Measurements from ENCODE around the gene SLC35F1. TPM values are rescaled to one million over a fixed set of nuclear protein-coding genes. Genes with fewer than 3 reads are reported as not detected.
A peak's percentile ranks its signal among the peaks of the same experiment; 100 is the strongest.

The SLC35F1 gene
- total RNA-seq, 6 donors from 2014 or later = 0.11 to 0.15 (median 0.13) TPM; not detected in 3

DNA sequence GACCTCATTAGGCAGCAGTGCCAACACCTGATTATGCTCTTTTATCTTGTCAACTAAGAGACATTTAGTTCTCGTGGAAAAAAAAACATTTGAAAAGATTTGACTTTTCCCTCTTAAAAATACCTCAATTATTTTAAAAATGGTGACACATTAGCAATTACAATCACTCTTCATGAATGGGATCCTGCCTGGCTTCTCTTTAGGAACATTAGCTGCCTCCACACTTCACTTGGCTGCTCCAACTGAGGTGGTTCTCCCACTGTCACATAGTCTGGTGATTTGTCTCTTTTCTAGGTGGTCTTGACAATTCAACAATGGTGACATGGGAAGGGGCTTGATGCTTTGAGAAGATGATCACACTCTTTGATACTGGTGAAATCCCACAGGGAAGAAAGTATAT lies 26.2 kb upstream of the SLC35F1 start:
- 52% methylated on average over 1 of the region's 1 CpG for WGBS, 2 donors

DNA sequence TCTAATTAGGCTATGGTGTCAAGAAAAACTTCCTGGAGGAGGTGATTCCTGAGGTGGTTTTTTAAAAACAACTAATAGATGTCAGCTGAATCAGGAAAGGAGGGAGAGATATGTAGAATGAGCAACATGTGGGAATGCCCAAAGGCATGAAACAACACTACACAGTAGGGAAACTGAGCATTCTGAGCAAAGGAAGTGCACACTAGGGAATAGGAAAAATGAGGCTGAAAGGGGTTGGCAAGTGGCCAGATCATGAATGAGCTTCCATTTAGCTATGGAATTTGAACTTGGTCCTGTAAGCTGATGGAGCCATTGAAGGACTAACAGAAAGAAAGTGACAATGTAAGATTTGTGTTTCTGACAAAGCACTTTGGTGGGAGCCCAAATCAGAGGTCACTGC lies 16.9 kb upstream of the SLC35F1 start:
- TF ChIP-seq POLR2AphosphoS5 (IDR thresholded peaks at IDR 0.05) (no peak), POLR2A (IDR thresholded peaks at IDR 0.05) (no peak), EP300 (IDR thresholded peaks at IDR 0.05) (no peak)
- TF ChIP-seq, protein P1, sequence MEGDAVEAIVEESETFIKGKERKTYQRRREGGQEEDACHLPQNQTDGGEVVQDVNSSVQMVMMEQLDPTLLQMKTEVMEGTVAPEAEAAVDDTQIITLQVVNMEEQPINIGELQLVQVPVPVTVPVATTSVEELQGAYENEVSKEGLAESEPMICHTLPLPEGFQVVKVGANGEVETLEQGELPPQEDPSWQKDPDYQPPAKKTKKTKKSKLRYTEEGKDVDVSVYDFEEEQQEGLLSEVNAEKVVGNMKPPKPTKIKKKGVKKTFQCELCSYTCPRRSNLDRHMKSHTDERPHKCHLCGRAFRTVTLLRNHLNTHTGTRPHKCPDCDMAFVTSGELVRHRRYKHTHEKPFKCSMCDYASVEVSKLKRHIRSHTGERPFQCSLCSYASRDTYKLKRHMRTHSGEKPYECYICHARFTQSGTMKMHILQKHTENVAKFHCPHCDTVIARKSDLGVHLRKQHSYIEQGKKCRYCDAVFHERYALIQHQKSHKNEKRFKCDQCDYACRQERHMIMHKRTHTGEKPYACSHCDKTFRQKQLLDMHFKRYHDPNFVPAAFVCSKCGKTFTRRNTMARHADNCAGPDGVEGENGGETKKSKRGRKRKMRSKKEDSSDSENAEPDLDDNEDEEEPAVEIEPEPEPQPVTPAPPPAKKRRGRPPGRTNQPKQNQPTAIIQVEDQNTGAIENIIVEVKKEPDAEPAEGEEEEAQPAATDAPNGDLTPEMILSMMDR (IDR thresholded peaks at IDR 0.05) = no peak
- no peaks in the 10 kb centered on the region for H3K27me3 ChIP-seq
- DNase-seq (no peak), ATAC-seq (ENCODE audit: low FRiP score in 2 of 2) (no peak)
- H3K36me3 ChIP-seq = no peaks in the 10 kb centered on the region
- no peaks in the 10 kb centered on the region for H3K9me3 ChIP-seq
- H3K4me1 ChIP-seq = no peaks in the 10 kb centered on the region
- no peak overlapping the region for H3K4me3 ChIP-seq
- no peak overlapping the region for H3K27ac ChIP-seq

More for the DNA sequence above, 26.2 kb upstream of the SLC35F1 start:
- Histone ChIP-seq H3K27me3 (no peaks in the 10 kb centered on the region), H3K9me3 (no peaks in the 10 kb centered on the region), H3K4me3 (no peak overlapping the region), H3K27ac (no peak overlapping the region), H3K4me1 (no peaks in the 10 kb centered on the region), H3K36me3 (no peaks in the 10 kb centered on the region)
- DNase-seq (no peak), ATAC-seq (ENCODE audit: low FRiP score in 2 of 2) (no peak)
- TF ChIP-seq POLR2AphosphoS5 (IDR thresholded peaks at IDR 0.05) (no peak), POLR2A (IDR thresholded peaks at IDR 0.05) (no peak), EP300 (IDR thresholded peaks at IDR 0.05) (no peak)
- TF ChIP-seq, protein P1 (IDR thresholded peaks at IDR 0.05) = no peak

DNA sequence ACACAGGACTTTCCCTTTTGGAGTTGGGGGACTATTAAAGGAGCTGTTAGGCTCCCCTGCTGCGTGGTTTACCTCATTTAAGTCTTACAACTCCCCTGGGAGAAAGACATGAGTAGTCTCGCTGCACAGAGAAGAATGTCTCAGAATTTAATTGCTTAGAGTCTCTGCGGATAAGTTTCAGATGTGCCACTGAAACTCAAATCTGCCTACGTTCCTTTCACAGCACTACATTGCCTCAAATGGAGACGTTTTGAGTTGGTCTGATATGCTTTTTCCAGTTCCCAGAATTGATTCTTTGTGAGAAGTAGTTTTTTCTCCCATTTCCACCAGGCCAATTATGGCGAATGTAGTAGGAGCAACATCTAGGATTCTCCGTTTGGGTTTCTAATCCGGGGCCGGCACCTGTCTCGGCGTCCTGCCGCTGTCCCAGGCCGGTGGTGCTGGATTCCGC lies 532 bp upstream of the SLC35F1 start:
- Histone ChIP-seq H3K4me1 (peaks cover 10 to 24% (median 16%) of the 10 kb centered on the region in 4 donors), H3K4me3 (peak overlapping the region in 3 of 4 donors; percentile 50 to 71 (median 63)), H3K27ac (no peak overlapping the region), H3K9me3 (no peaks in the 10 kb centered on the region), H3K36me3 (no peaks in the 10 kb centered on the region), H3K27me3 (peaks cover 0 to 30% (median 8%) of the 10 kb centered on the region in 4 donors)
- ATAC-seq (ENCODE audit: low FRiP score in 2 of 2) (peak in 1 of 2 donors; percentile 42), DNase-seq (peak in 1 of 2 donors; percentile 87)
- 15 to 19% methylated on average over 9 to 14 of the region's 14 CpGs for WGBS, 2 donors
- TF ChIP-seq POLR2AphosphoS5 (IDR thresholded peaks at IDR 0.05) = no peak

DNA sequence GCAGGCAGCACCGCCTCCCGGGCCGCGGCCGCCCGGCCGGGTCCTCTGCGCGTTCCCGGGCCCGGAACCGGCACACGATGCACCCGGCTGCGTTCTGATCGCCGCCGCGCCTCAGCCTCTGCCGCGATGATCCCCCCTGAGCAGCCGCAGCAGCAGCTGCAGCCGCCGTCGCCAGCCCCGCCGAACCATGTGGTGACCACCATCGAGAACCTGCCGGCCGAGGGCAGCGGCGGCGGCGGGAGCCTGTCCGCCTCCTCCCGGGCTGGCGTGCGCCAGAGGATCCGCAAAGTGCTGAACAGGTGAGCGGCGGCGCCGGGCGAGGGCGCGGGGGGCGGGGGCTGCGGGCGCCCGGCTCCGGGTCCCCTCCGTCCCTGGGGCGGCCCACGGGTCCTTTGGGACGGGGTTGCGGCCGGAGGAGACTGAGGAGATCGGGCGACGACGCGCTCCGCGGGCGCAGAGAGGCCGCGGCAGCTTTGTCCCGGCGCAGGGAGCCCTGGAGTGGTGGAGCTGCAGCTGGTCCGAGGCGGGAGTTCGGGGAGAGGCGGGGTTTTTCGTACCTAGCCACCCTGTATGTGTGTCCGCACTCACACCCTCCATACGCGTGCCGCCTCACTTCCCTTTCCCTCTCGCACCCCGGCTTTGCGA lies 659 bp downstream of the SLC35F1 start:
- Histone ChIP-seq H3K36me3 (no peaks in the 10 kb centered on the region), H3K4me3 (peak overlapping the region; percentile 27 to 71 (median 56)), H3K9me3 (no peaks in the 10 kb centered on the region), H3K4me1 (peaks cover 10 to 24% (median 16%) of the 10 kb centered on the region in 4 donors), H3K27me3 (peaks cover 0 to 30% (median 8%) of the 10 kb centered on the region in 4 donors), H3K27ac (no peak overlapping the region)
- ATAC-seq (ENCODE audit: low FRiP score in 2 of 2) (peak in 1 of 2 donors; percentile 40), DNase-seq (peak in 1 of 2 donors; percentile 83)
- no peak for TF ChIP-seq POLR2A (IDR thresholded peaks at IDR 0.05)
- TF ChIP-seq, protein P1 (IDR thresholded peaks at IDR 0.05) = no peak
- no peak for TF ChIP-seq EP300 (IDR thresholded peaks at IDR 0.05)
- TF ChIP-seq POLR2AphosphoS5 (IDR thresholded peaks at IDR 0.05) = no peak
- WGBS, 2 donors = 1% methylated on average over 17 of the region's 81 CpGs; no CpG with 5 or more reads in 1 of the 2 donors

DNA sequence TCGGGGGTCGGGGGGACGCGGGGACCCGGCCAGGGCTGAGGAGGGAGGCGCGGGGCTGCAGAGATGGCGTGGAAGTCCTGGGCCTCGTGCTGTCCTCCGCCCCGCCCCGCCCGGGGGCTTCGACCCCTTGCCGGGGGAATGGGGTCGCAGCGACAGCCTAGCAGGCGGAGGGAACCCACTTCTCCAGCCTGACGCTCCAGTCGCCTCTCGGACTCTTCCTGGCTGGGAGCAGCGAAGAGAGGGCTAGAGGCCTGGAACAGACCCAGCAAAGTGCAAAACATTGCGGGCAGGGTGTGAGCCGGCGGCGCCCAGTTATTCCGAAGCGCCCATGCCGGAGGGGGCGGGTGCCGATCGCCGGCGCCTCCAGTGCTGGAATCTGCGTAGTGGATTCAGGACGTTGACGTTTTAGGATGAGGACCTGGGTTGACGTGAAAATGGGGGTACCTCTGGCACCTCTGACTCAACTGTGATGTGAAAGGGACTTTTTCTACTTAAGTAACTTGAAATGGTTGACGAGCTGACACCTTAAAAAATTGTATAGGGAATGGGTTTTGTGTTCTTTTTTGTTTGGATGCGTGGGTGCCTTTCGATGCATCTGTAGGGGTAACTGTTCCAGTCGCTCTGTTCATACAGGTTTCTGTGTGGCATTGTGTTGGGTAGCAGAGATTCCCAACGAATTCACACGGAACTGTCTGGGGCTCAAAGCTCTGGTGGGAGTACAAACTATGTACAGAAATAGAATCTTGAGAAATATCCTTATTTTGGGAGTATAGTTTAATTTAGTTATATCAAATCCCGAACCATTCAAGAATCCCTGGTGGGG lies 1.4 kb downstream of the SLC35F1 start:
- peaks cover 10 to 24% (median 16%) of the 10 kb centered on the region in 4 donors for H3K4me1 ChIP-seq
- H3K9me3 ChIP-seq = no peaks in the 10 kb centered on the region
- no peak overlapping the region for H3K27ac ChIP-seq
- 16 to 19% methylated on average over 15 to 29 of the region's 45 CpGs for WGBS, 2 donors
- H3K27me3 ChIP-seq = peaks cover 0 to 30% (median 8%) of the 10 kb centered on the region in 4 donors
- peak in 1 of 2 donors; percentile 9 for ATAC-seq (ENCODE audit: low FRiP score in 2 of 2)
- DNase-seq = peak in 1 of 2 donors; percentile 77
- TF ChIP-seq POLR2A (IDR thresholded peaks at IDR 0.05) (no peak), POLR2AphosphoS5 (IDR thresholded peaks at IDR 0.05) (no peak), EP300 (IDR thresholded peaks at IDR 0.05) (no peak)
- TF ChIP-seq, protein P1 (IDR thresholded peaks at IDR 0.05) = no peak
- peak overlapping the region in 3 of 4 donors; percentile 50 to 71 (median 63) for H3K4me3 ChIP-seq
- H3K36me3 ChIP-seq = no peaks in the 10 kb centered on the region

All from upper lobe of left lung (tissue), 6 donors.